HEK293 (cell line): ENCODE results near the gene ACOT7.

Experiments used
- CTCF ChIA-PET: fragments of 350-600 bp; formaldehyde crosslinking; extraction: SDS; loops from one replicate; lab custom pipeline; 2021; ENCODE audit warnings: antibody characterized with exemption; lab: Yijun Ruan, JAX
- POLR2A ChIA-PET: fragments of 300-600 bp; formaldehyde crosslinking; extraction: SDS; loops from one replicate; lab custom pipeline; 2020; ENCODE audit warnings: antibody characterized with exemption, inconsistent platforms; lab: Yijun Ruan, JAX
- H3K27ac ChIP-seq: fragments of 200-500 bp; sonication (Bioruptor generic); 2 replicates; pipeline ENCODE4 v1.5.1; 2014; ENCODE audit warnings: low read depth, low read length, control low read depth, inconsistent platforms; ENCODE audit errors: extremely low read depth
- H3K36me3 ChIP-seq, 2 experiments: fragments of 200-500 bp in 1 of 2; sonication (Bioruptor generic) in 1 of 2; 1 replicate in 1 of 2; 2 replicates in 1 of 2; pipeline ENCODE4 v1.5.1; 2014 to 2017; ENCODE audit warnings: inconsistent platforms in 2 of 2, low read length in 2 of 2; ENCODE audit not compliant: control insufficient read depth in 2 of 2, insufficient read depth in 1 of 2
- H3K4me1 ChIP-seq: fragments of 200-500 bp; sonication (Bioruptor generic); 2 replicates; pipeline ENCODE4 v1.5.1; 2014; ENCODE audit warnings: mild to moderate bottlenecking, low read length, inconsistent platforms; ENCODE audit not compliant: control insufficient read depth, insufficient read depth
- H3K4me3 ChIP-seq: 2 replicates; pipeline ENCODE4 v1.5.1; 2011; ENCODE audit warnings: low read depth, mild to moderate bottlenecking, control low read depth, low read length, moderate library complexity
- H3K9me3 ChIP-seq: fragments of 200-500 bp; sonication (Bioruptor generic); 2 replicates; pipeline ENCODE4 v1.5.1; 2014; ENCODE audit warnings: low read depth, low read length, inconsistent platforms; ENCODE audit not compliant: control insufficient read depth, insufficient read depth
- BCL6B ChIP-seq: fragments of 450-650 bp; formaldehyde crosslinking; IDR thresholded peaks from 2 replicates; pipeline ENCODE4 v1.5.1; 2017; ENCODE audit warnings: missing biosample characterization, missing genetic modification characterization
- FEZF1 ChIP-seq: fragments of 450-650 bp; formaldehyde crosslinking; IDR thresholded peaks from 2 replicates; pipeline ENCODE4 v1.5.1; 2016; ENCODE audit warnings: missing biosample characterization, missing genetic modification characterization
- GLI4 ChIP-seq: fragments of 450-650 bp; formaldehyde crosslinking; IDR thresholded peaks from 2 replicates; pipeline ENCODE4 v1.5.1; 2016; ENCODE audit warnings: missing biosample characterization, missing genetic modification characterization
- HOXA7 ChIP-seq: sonication (generic); formaldehyde crosslinking; IDR thresholded peaks from 2 replicates; pipeline ENCODE4 v1.8.1; 2022; ENCODE audit warnings: missing genetic modification reagents, borderline replicate concordance
- IKZF3 ChIP-seq: fragments of 450-650 bp; IDR thresholded peaks from 2 replicates; pipeline ENCODE4 v1.5.0; 2018; ENCODE audit warnings: missing biosample characterization, mild to moderate bottlenecking, missing genetic modification characterization, moderate library complexity
- KLF1 ChIP-seq: fragments of 450-650 bp; formaldehyde crosslinking; IDR thresholded peaks from 2 replicates; pipeline ENCODE4 v1.5.1; 2016; ENCODE audit warnings: missing biosample characterization, missing genetic modification characterization
- KLF10 ChIP-seq: fragments of 450-650 bp; IDR thresholded peaks from 2 replicates; pipeline ENCODE4 v1.5.1; 2018; ENCODE audit warnings: missing biosample characterization, mild to moderate bottlenecking, missing genetic modification characterization
- KLF8 ChIP-seq: fragments of 450-650 bp; formaldehyde crosslinking; IDR thresholded peaks from 2 replicates; pipeline ENCODE4 v1.5.1; 2016; ENCODE audit warnings: missing biosample characterization, missing genetic modification characterization
- KLF9 ChIP-seq: fragments of 450-650 bp; formaldehyde crosslinking; IDR thresholded peaks from 2 replicates; pipeline ENCODE4 v1.5.1; 2016; ENCODE audit warnings: missing biosample characterization, missing genetic modification characterization, low read depth
- YY1 ChIP-seq: fragments of 450-650 bp; formaldehyde crosslinking; IDR thresholded peaks from 2 replicates; pipeline ENCODE4 v1.5.1; 2018; ENCODE audit warnings: missing biosample characterization, missing genetic modification characterization
- ZBTB20 ChIP-seq: fragments of 450-650 bp; formaldehyde crosslinking; IDR thresholded peaks from 2 replicates; pipeline ENCODE4 v1.5.1; 2016; ENCODE audit warnings: missing biosample characterization, missing genetic modification characterization
- ZBTB48 ChIP-seq: fragments of 450-650 bp; formaldehyde crosslinking; IDR thresholded peaks from 2 replicates; pipeline ENCODE4 v1.5.1; 2016; ENCODE audit warnings: missing biosample characterization, missing genetic modification characterization
- ZFHX2 ChIP-seq: fragments of 450-650 bp; formaldehyde crosslinking; conservative IDR thresholded peaks from 2 replicates; pipeline ENCODE4 v1.5.1; 2016; ENCODE audit warnings: missing biosample characterization, missing genetic modification characterization
- ZNF10 ChIP-seq: fragments of 450-650 bp; formaldehyde crosslinking; IDR thresholded peaks from 2 replicates; pipeline ENCODE4 v1.5.1; 2017; ENCODE audit warnings: missing biosample characterization, missing genetic modification characterization
- ZNF138 ChIP-seq: fragments of 450-650 bp; formaldehyde crosslinking; IDR thresholded peaks from 2 replicates; pipeline ENCODE4 v1.5.1; 2016; ENCODE audit warnings: missing biosample characterization, missing genetic modification characterization, borderline replicate concordance
- ZNF140 ChIP-seq: fragments of 450-650 bp; formaldehyde crosslinking; IDR thresholded peaks from 2 replicates; pipeline ENCODE4 v1.5.1; 2016; ENCODE audit warnings: missing biosample characterization, missing genetic modification characterization
- ZNF155 ChIP-seq: fragments of 450-650 bp; formaldehyde crosslinking; IDR thresholded peaks from 2 replicates; pipeline ENCODE4 v1.5.1; 2016; ENCODE audit warnings: missing biosample characterization, missing genetic modification characterization
- ZNF157 ChIP-seq: fragments of 450-650 bp; formaldehyde crosslinking; IDR thresholded peaks from 2 replicates; pipeline ENCODE4 v1.5.1; 2016; ENCODE audit warnings: missing biosample characterization, missing genetic modification characterization
- ZNF202 ChIP-seq: fragments of 450-650 bp; formaldehyde crosslinking; IDR thresholded peaks from 2 replicates; pipeline ENCODE4 v1.5.1; 2016; ENCODE audit warnings: missing biosample characterization, missing genetic modification characterization, borderline replicate concordance
- ZNF211 ChIP-seq: fragments of 450-650 bp; formaldehyde crosslinking; IDR thresholded peaks from 2 replicates; pipeline ENCODE4 v1.5.1; 2016; ENCODE audit warnings: low read depth, missing biosample characterization, missing genetic modification characterization
- ZNF223 ChIP-seq: fragments of 450-650 bp; formaldehyde crosslinking; IDR thresholded peaks from 2 replicates; pipeline ENCODE4 v1.5.1; 2016; ENCODE audit warnings: missing biosample characterization, missing genetic modification characterization
- ZNF239 ChIP-seq: fragments of 450-650 bp; formaldehyde crosslinking; IDR thresholded peaks from 2 replicates; pipeline ENCODE4 v1.5.1; 2016; ENCODE audit warnings: missing biosample characterization, missing genetic modification characterization
- ZNF394 ChIP-seq: fragments of 450-650 bp; formaldehyde crosslinking; IDR thresholded peaks from 2 replicates; pipeline ENCODE4 v1.5.1; 2016; ENCODE audit warnings: missing biosample characterization, missing genetic modification characterization, mild to moderate bottlenecking, moderate library complexity, borderline replicate concordance
- ZNF423 ChIP-seq: fragments of 450-650 bp; formaldehyde crosslinking; IDR thresholded peaks from 2 replicates; pipeline ENCODE4 v1.5.1; 2016; ENCODE audit warnings: missing biosample characterization, missing genetic modification characterization
- ZNF530 ChIP-seq: fragments of 450-650 bp; formaldehyde crosslinking; IDR thresholded peaks from 2 replicates; pipeline ENCODE4 v1.5.1; 2016; ENCODE audit warnings: low read depth, missing biosample characterization, missing genetic modification characterization
- ZNF549 ChIP-seq: fragments of 450-650 bp; IDR thresholded peaks from 2 replicates; pipeline ENCODE4 v1.5.1; 2018; ENCODE audit warnings: missing biosample characterization, missing genetic modification characterization, mild to moderate bottlenecking, inconsistent platforms, moderate library complexity
- ZNF571 ChIP-seq: fragments of 450-650 bp; formaldehyde crosslinking; IDR thresholded peaks from 2 replicates; pipeline ENCODE4 v1.5.0; 2017; ENCODE audit warnings: missing biosample characterization, missing genetic modification characterization
- ZNF658 ChIP-seq: fragments of 450-650 bp; formaldehyde crosslinking; IDR thresholded peaks from 2 replicates; pipeline ENCODE4; 2016; ENCODE audit warnings: missing biosample characterization, missing genetic modification characterization
- ZNF707 ChIP-seq: fragments of 450-650 bp; formaldehyde crosslinking; IDR thresholded peaks from 2 replicates; pipeline ENCODE4 v1.5.1; 2016; ENCODE audit warnings: missing biosample characterization, missing genetic modification characterization
- ZNF792 ChIP-seq: fragments of 450-650 bp; formaldehyde crosslinking; IDR thresholded peaks from 2 replicates; pipeline ENCODE4 v1.5.1; 2016; ENCODE audit warnings: missing biosample characterization, missing genetic modification characterization
- ZXDB ChIP-seq: fragments of 450-650 bp; formaldehyde crosslinking; IDR thresholded peaks from 2 replicates; pipeline ENCODE4 v1.5.1; 2016; ENCODE audit warnings: missing biosample characterization, missing genetic modification characterization
- TF ChIP-seq, protein P1 (sequence below): fragments of 450-650 bp; formaldehyde crosslinking; IDR thresholded peaks from 2 replicates; pipeline ENCODE4 v1.5.1; 2016; ENCODE audit warnings: missing biosample characterization, missing genetic modification characterization

The ACOT7 gene

DNA sequence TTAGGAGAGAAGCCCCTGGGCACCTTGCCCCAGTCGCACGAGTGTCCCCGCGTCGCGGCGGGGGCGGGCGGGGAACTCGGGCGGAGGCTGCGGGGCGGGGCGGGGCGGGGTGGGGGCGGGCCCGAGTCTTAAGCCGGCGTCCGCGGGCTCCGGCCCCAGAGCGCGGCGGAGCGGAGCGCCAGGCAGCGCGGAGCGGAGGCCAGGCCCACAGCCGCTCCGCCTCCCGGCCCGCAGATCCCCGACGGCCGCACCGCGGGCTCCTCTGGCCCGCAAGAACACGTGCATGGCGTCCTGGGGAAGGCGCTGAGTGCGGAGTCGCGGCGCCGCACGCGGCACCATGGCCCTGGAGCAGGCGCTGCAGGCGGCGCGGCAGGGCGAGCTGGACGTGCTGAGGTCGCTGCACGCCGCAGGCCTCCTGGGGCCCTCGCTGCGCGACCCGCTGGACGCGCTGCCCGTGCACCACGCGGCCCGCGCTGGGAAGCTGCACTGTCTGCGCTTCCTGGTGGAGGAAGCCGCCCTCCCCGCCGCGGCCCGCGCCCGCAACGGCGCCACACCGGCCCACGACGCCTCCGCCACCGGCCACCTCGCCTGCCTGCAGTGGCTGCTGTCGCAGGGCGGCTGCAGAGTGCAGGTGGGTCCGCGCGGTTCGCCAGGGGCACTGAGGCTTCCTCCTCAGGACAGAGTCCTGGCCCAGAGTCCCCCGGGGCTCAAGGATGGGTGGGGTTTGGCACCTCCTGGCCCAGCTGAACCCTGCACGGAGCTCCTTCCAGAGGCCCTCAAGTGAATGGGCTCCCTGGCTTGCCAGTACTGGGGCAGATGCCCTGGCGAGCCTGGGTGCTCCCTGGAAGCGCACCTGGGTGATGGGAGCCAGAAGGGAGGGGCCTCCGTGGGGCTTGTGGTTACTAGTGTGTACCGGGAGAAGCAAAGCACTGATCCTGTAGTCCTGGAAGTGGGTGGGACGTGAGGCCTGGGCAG, 31.3 kb upstream of the ACOT7 start, which contains the start of gene ESPN:
Gene ESPN (plus strand): TSS at position 158 of the 975 bp plus-strand sequence. CDS start 180 bp downstream, at position 338.
- H3K36me3 ChIP-seq, result no peaks in the 10 kb centered on the region
- ChIA-PET POLR2A (interaction anchor here (0.5 kb wide), 1 partner anchor 181 kb away, joined by 3 read pairs; the partner anchor contains the start of gene HES3), CTCF (interaction anchor here (0.7 kb wide), 1 partner anchor 235 kb away, joined by 3 read pairs; no protein-coding TSS in a partner anchor)
- TF ChIP-seq ZFHX2 (tag by site-specific recombination) (0 out of 2 replicates have a peak, but pooled peaks have one; percentile 2), ZNF239 (no peak), ZNF423 (tag by site-specific recombination) (no peak), ZBTB48 (tag by site-specific recombination) (no peak), ZNF223 (tag by site-specific recombination) (no peak), ZNF211 (no peak), ZNF140 (tag by site-specific recombination) (no peak)
- no peaks in the 10 kb centered on the region; the same call in 1 of the 2 replicates for H3K4me1 ChIP-seq
- H3K4me3 ChIP-seq, result no peak within 1 kb of the TSS; the same call in 1 of the 2 replicates
- H3K27ac ChIP-seq, result no peak within 1 kb of the TSS
- no peaks in the 10 kb centered on the region for H3K9me3 ChIP-seq

DNA sequence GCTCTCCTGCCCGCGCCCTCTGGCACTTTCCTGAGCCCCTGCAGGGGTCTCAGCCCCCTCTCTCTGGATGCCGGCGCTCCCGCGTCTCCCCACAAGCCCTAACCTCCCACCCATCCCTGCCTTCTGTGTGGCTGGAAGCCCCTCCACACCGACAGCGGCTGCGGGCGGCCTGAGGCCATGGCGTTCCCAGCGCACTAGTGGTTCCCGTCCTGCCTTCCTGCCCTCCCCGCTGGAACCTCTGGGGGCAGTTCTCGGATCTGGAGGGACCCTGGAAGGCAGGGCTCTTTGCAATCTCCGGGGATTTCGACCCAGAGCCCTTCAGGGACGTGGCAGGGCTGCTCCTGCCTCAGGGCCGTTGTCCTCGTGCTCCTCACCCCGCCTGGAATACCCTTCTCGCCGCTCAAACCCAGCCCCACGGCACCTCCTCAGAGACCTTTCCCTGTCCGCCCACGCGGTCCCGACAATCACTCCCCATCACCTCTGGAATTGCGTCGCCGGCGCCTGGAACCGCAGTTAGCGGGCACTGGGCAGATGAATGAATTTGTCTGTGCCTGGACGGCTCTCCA, 30.5 kb upstream of the ACOT7 start:
- Histone ChIP-seq H3K27ac (no peak overlapping the region), H3K36me3 (no peaks in the 10 kb centered on the region), H3K4me3 (no peak overlapping the region; the same call in 1 of the 2 replicates), H3K9me3 (no peaks in the 10 kb centered on the region), H3K4me1 (no peaks in the 10 kb centered on the region; the same call in 1 of the 2 replicates)
- ChIA-PET POLR2A (interaction anchor here (0.9 to 1.4 kb wide), 3 partner anchors 9 to 30 kb away, joined by 3 to 4 read pairs (median 3); no protein-coding TSS in a partner anchor), CTCF (interaction anchor here (0.5 to 6.5 kb wide), 19 partner anchors 10 to 222 kb away, joined by 3 to 117 read pairs (median 5); partner anchors contain the start of gene ACOT7)
- TF ChIP-seq ZNF707 (no peak), YY1 (tag by site-specific recombination) (no peak), IKZF3 (no peak), ZXDB (tag by site-specific recombination) (no peak), ZNF571 (tag by site-specific recombination) (no peak), ZNF549 (tag by site-specific recombination) (no peak), ZNF530 (tag by site-specific recombination) (no peak), ZNF658 (tag by site-specific recombination) (no peak), ZNF202 (tag by site-specific recombination) (no peak), ZNF10 (tag by site-specific recombination) (no peak), ZBTB20 (tag by site-specific recombination) (peak; percentile 64; the same call in 1 of the 2 replicates), ZNF394 (tag by site-specific recombination) (no peak), KLF10 (tag by site-specific recombination) (no peak), GLI4 (no peak), ZNF157 (no peak), BCL6B (tag by site-specific recombination) (no peak), KLF9 (tag by site-specific recombination) (no peak), KLF8 (tag by site-specific recombination) (peak; percentile 33; the same call in 1 of the 2 replicates), KLF1 (tag by site-specific recombination) (peak; percentile 7; the same call in 1 of the 2 replicates), ZNF155 (tag by site-specific recombination) (no peak), HOXA7 (CRISPR knock-in tag) (no peak), FEZF1 (tag by site-specific recombination) (no peak), ZNF792 (tag by site-specific recombination) (no peak), ZNF138 (tag by site-specific recombination) (no peak)
- TF ChIP-seq, protein P1, sequence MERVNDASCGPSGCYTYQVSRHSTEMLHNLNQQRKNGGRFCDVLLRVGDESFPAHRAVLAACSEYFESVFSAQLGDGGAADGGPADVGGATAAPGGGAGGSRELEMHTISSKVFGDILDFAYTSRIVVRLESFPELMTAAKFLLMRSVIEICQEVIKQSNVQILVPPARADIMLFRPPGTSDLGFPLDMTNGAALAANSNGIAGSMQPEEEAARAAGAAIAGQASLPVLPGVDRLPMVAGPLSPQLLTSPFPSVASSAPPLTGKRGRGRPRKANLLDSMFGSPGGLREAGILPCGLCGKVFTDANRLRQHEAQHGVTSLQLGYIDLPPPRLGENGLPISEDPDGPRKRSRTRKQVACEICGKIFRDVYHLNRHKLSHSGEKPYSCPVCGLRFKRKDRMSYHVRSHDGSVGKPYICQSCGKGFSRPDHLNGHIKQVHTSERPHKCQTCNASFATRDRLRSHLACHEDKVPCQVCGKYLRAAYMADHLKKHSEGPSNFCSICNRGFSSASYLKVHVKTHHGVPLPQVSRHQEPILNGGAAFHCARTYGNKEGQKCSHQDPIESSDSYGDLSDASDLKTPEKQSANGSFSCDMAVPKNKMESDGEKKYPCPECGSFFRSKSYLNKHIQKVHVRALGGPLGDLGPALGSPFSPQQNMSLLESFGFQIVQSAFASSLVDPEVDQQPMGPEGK (tag by site-specific recombination), result no peak; the same call in 1 of the 2 replicates
